ENCODE results near the gene TNS4. TPM values are rescaled to one million over a fixed set of nuclear protein-coding genes. Genes with fewer than 3 reads are reported as not detected.

Gene TNS4
- total RNA-seq, 4 donors from 2014 or later: 2.2 TPM; not detected in 3

GRCh38 chr17:40536295-40537171, 35.1 kb upstream of the TNS4 start:
- H3K9me3 ChIP-seq: no peaks in the 10 kb centered on the region
- peak overlapping the region in 3 of 4 donors; percentile 87 to 92 (median 88) for H3K27ac ChIP-seq
- no peaks in the 10 kb centered on the region for H3K27me3 ChIP-seq
- TF ChIP-seq CTCF (IDR thresholded peaks at IDR 0.05) (no peak), POLR2AphosphoS5 (IDR thresholded peaks at IDR 0.05) (peak; percentile 88)
- ATAC-seq: peak; percentile 65
- H3K36me3 ChIP-seq: no peaks in the 10 kb centered on the region
- WGBS, 2 donors (ENCODE audit: low coverage in 1 of 2): 45 to 82% methylated on average over 5 to 11 of the region's 13 CpGs
- peaks cover 0 to 89% (median 46%) of the 10 kb centered on the region in 3 donors for H3K4me1 ChIP-seq
- H3K4me3 ChIP-seq: no peak overlapping the region

GRCh38 chr17:40535924-40536294, 34.5 kb upstream of the TNS4 start:
- no peak for ATAC-seq
- no peaks in the 10 kb centered on the region for H3K9me3 ChIP-seq
- WGBS, 2 donors (ENCODE audit: low coverage in 1 of 2): no CpG with 5 or more reads among the region's 3 CpGs
- H3K4me1 ChIP-seq: peaks cover 0 to 82% (median 39%) of the 10 kb centered on the region in 3 donors
- no peaks in the 10 kb centered on the region for H3K27me3 ChIP-seq
- no peak for TF ChIP-seq CTCF (IDR thresholded peaks at IDR 0.05)
- peak; percentile 13 for TF ChIP-seq POLR2AphosphoS5 (IDR thresholded peaks at IDR 0.05)
- no peak overlapping the region for H3K4me3 ChIP-seq
- no peaks in the 10 kb centered on the region for H3K36me3 ChIP-seq
- H3K27ac ChIP-seq: peak overlapping the region in 3 of 4 donors; percentile 58 to 88 (median 87)

- no peak for ATAC-seq
- TF ChIP-seq POLR2AphosphoS5 (IDR thresholded peaks at IDR 0.05): no peak
- TF ChIP-seq CTCF (IDR thresholded peaks at IDR 0.05): no peak
- no peak for TF ChIP-seq POLR2A (IDR thresholded peaks at IDR 0.05)
- no peak for TF ChIP-seq EP300 (IDR thresholded peaks at IDR 0.05)
- Histone ChIP-seq H3K4me3 (no peak overlapping the region), H3K36me3 (no peaks in the 10 kb centered on the region), H3K9me3 (no peaks in the 10 kb centered on the region), H3K27ac (peak overlapping the region in 3 of 4 donors; percentile 58 to 88 (median 87)), H3K4me1 (peaks cover 0 to 78% (median 38%) of the 10 kb centered on the region in 3 donors), H3K27me3 (no peaks in the 10 kb centered on the region)
- WGBS, 2 donors (ENCODE audit: low coverage in 1 of 2): 58 to 94% methylated on average over 3 to 4 of the region's 4 CpGs
Measured at GRCh38 chr17:40535438-40535837, 34.0 kb upstream of the TNS4 start.

GRCh38 chr17:40534371-40535189, 33.2 kb upstream of the TNS4 start:
- Histone ChIP-seq H3K9me3 (no peaks in the 10 kb centered on the region), H3K4me1 (peaks cover 0 to 69% (median 36%) of the 10 kb centered on the region in 3 donors), H3K27me3 (no peaks in the 10 kb centered on the region), H3K36me3 (no peaks in the 10 kb centered on the region), H3K27ac (peak overlapping the region in 3 of 4 donors; percentile 11 to 55 (median 54)), H3K4me3 (no peak overlapping the region)
- TF ChIP-seq EP300 (IDR thresholded peaks at IDR 0.05) (no peak), CTCF (IDR thresholded peaks at IDR 0.05) (no peak), POLR2A (IDR thresholded peaks at IDR 0.05) (no peak), POLR2AphosphoS5 (IDR thresholded peaks at IDR 0.05) (no peak)
- WGBS, 2 donors (ENCODE audit: low coverage in 1 of 2): 97% methylated on average over 9 of the region's 11 CpGs; no CpG with 5 or more reads in 1 of the 2 donors
- no peak for ATAC-seq

Data from gastroesophageal sphincter (tissue), 4 donors.